GM12891 (cell line): Measurements from ENCODE around the gene PCDH7.

Experiments used
- POLR2A ChIP-seq: IDR thresholded peaks from 2 replicates; pipeline ENCODE4 v1.6.1; 2011; ENCODE audit warnings: low read depth, low read length, control low read depth
- POLR2AphosphoS5 ChIP-seq: IDR thresholded peaks from 2 replicates; pipeline ENCODE4 v1.6.1; 2011; ENCODE audit warnings: low read depth, low read length, control low read depth
- POU2F2 ChIP-seq: IDR thresholded peaks from 2 replicates; pipeline ENCODE4 v1.6.1; 2011; ENCODE audit warnings: low read depth, mild to moderate bottlenecking, control low read depth, low read length, moderate library complexity
- SPI1 ChIP-seq: IDR thresholded peaks from 2 replicates; pipeline ENCODE4 v1.6.1; 2011; ENCODE audit warnings: low read depth, low read length, control low read depth
- TAF1 ChIP-seq: IDR thresholded peaks from 2 replicates; pipeline ENCODE4 v1.6.1; 2011; ENCODE audit warnings: low read depth, low read length, control low read depth

- TF ChIP-seq POLR2A: no peak
- no peak for TF ChIP-seq POLR2AphosphoS5
- TF ChIP-seq SPI1: no peak
- no peak for TF ChIP-seq TAF1
- no peak for TF ChIP-seq POU2F2
These were observed 48.1 kb downstream of the PCDH7 start for GRCh38 chr4:30768277-30768676.
